ENCODE measurements around the gene RGMA.

RGMA gene

GRCh38 chr15:93074599-93074998 is 14.4 kb downstream of the RGMA start:
- Histone ChIP-seq H3K27ac (ENCODE audit: low read depth, low read length) (no peak overlapping the region), H3K9ac (ENCODE audit: low read depth, low read length) (no peak overlapping the region), H3K27me3 (ENCODE audit: insufficient read depth, low read length) (peaks cover 11% of the 10 kb centered on the region; the same call in 1 of the 2 replicates), H3K4me1 (ENCODE audit: insufficient read depth, low read length) (peaks cover 26% of the 10 kb centered on the region), H3K9me3 (ENCODE audit: insufficient read depth, low read depth, low read length) (no peaks in the 10 kb centered on the region), H3K36me3 (ENCODE audit: insufficient read depth, low read length) (0 out of 2 replicates have a peak, but pooled peaks cover 3% of the 10 kb centered on the region), H3K4me3 (ENCODE audit: low read length) (no peak overlapping the region)
- 91% methylated on average over 13 of the region's 13 CpGs for WGBS

GRCh38 chr15:93073465-93073952 is 15.5 kb downstream of the RGMA start:
- WGBS, result 41% methylated on average over 30 of the region's 30 CpGs
- Histone ChIP-seq H3K4me1 (ENCODE audit: insufficient read depth, low read length) (peaks cover 24% of the 10 kb centered on the region), H3K27me3 (ENCODE audit: insufficient read depth, low read length) (peaks cover 11% of the 10 kb centered on the region; the same call in 1 of the 2 replicates), H3K4me3 (ENCODE audit: low read length) (peak overlapping the region; percentile 94), H3K36me3 (ENCODE audit: insufficient read depth, low read length) (0 out of 2 replicates have a peak, but pooled peaks cover 3% of the 10 kb centered on the region), H3K9me3 (ENCODE audit: insufficient read depth, low read depth, low read length) (no peaks in the 10 kb centered on the region), H3K9ac (ENCODE audit: low read depth, low read length) (peak overlapping the region; percentile 55), H3K27ac (ENCODE audit: low read depth, low read length) (peak overlapping the region; percentile 38; the same call in 1 of the 2 replicates)

DNA sequence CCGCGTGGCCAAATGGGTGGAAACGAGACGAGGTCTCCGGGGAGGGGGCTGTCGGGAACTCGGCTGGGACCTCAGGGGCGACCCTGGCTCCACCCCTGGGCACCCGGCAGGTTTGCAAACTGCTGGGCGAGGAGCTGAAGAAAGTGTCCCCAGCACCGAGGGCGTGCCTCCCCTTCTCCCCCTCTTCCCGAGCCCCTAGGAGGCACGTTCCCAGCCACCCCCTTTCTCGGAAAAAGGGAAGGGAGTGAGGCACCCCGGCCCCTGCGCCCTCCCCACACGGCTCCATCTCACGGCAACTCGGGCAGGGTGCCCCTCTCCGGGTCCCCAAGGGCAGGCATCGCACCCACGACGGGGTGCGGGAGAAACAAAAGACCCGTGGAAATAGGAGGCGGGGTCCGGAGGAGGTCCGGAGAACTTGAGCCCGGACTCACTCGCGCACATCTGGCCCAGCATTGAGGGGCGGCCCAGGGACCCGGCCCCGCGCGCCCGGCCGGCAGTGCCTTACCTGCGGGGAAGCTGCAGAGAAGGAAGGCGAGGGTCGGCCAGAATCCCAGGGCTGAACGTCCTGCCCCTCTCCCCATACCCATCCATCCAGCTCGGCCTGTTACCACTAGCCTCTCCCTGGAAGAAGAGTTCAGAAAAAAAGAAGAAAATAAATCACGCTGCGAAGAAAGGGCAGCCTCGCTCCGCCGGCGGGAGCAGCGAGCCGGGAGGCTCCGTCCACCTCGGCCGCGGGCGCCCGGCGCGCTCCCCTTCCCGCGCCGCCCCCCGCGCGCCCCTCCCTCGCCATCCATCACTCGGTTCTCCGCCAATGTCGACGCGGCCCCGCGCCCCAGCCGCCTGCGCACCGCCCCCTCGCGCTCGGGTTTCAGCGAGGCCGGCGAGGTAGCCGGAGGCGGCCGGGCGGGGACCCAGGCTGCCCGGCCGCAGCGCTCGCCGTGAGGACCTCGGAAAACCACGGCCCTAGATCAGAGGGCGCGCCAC is 16.3 kb downstream of the RGMA start:
- peak overlapping the region; percentile 94 for H3K4me3 ChIP-seq (ENCODE audit: low read length)
- H3K27me3 ChIP-seq (ENCODE audit: insufficient read depth, low read length), result peaks cover 11% of the 10 kb centered on the region; the same call in 1 of the 2 replicates
- H3K27ac ChIP-seq (ENCODE audit: low read depth, low read length), result peak overlapping the region; percentile 77
- peaks cover 32% of the 10 kb centered on the region for H3K4me1 ChIP-seq (ENCODE audit: insufficient read depth, low read length)
- H3K36me3 ChIP-seq (ENCODE audit: insufficient read depth, low read length), result 0 out of 2 replicates have a peak, but pooled peaks cover 3% of the 10 kb centered on the region
- under 1% methylated on average over 91 of the region's 96 CpGs for WGBS
- peak overlapping the region; percentile 88 for H3K9ac ChIP-seq (ENCODE audit: low read depth, low read length)
- H3K9me3 ChIP-seq (ENCODE audit: insufficient read depth, low read depth, low read length), result no peaks in the 10 kb centered on the region

GRCh38 chr15:93072011-93072410 is 17.0 kb downstream of the RGMA start:
- H3K27me3 ChIP-seq (ENCODE audit: insufficient read depth, low read length), result peaks cover 11% of the 10 kb centered on the region; the same call in 1 of the 2 replicates
- WGBS, result 0% methylated on average over 7 of the region's 10 CpGs
- peak overlapping the region; percentile 88 for H3K9ac ChIP-seq (ENCODE audit: low read depth, low read length)
- H3K36me3 ChIP-seq (ENCODE audit: insufficient read depth, low read length), result 0 out of 2 replicates have a peak, but pooled peaks cover 3% of the 10 kb centered on the region
- no peaks in the 10 kb centered on the region for H3K9me3 ChIP-seq (ENCODE audit: insufficient read depth, low read depth, low read length)
- H3K4me1 ChIP-seq (ENCODE audit: insufficient read depth, low read length), result peaks cover 34% of the 10 kb centered on the region
- H3K27ac ChIP-seq (ENCODE audit: low read depth, low read length), result peak overlapping the region; percentile 77
- H3K4me3 ChIP-seq (ENCODE audit: low read length), result peak overlapping the region; percentile 94

- Histone ChIP-seq H3K36me3 (ENCODE audit: insufficient read depth, low read length) (0 out of 2 replicates have a peak, but pooled peaks cover 3% of the 10 kb centered on the region), H3K4me1 (ENCODE audit: insufficient read depth, low read length) (peaks cover 34% of the 10 kb centered on the region), H3K27ac (ENCODE audit: low read depth, low read length) (peak overlapping the region; percentile 77), H3K4me3 (ENCODE audit: low read length) (peak overlapping the region; percentile 94), H3K9ac (ENCODE audit: low read depth, low read length) (peak overlapping the region; percentile 88), H3K27me3 (ENCODE audit: insufficient read depth, low read length) (peaks cover 11% of the 10 kb centered on the region; the same call in 1 of the 2 replicates), H3K9me3 (ENCODE audit: insufficient read depth, low read depth, low read length) (no peaks in the 10 kb centered on the region)
- 4% methylated on average over 22 of the region's 22 CpGs for WGBS
Observed at GRCh38 chr15:93071469-93071936, 17.5 kb downstream of the RGMA start.

- no peaks in the 10 kb centered on the region for H3K9me3 ChIP-seq (ENCODE audit: insufficient read depth, low read depth, low read length)
- peaks cover 8% of the 10 kb centered on the region for H3K36me3 ChIP-seq (ENCODE audit: insufficient read depth, low read length)
- H3K4me1 ChIP-seq (ENCODE audit: insufficient read depth, low read length), result peaks cover 33% of the 10 kb centered on the region
- peak overlapping the region; percentile 88; the same call in 1 of the 2 replicates for H3K9ac ChIP-seq (ENCODE audit: low read depth, low read length)
- H3K27me3 ChIP-seq (ENCODE audit: insufficient read depth, low read length), result peaks cover 11% of the 10 kb centered on the region; the same call in 1 of the 2 replicates
- WGBS, result 50% methylated on average over 8 of the region's 10 CpGs
- H3K4me3 ChIP-seq (ENCODE audit: low read length), result peak overlapping the region; percentile 94
- H3K27ac ChIP-seq (ENCODE audit: low read depth, low read length), result peak overlapping the region; percentile 77; the same call in 1 of the 2 replicates
Observed at GRCh38 chr15:93070551-93071296, 18.3 kb downstream of the RGMA start.

GRCh38 chr15:93070132-93070531 is 18.9 kb downstream of the RGMA start:
- peaks cover 30% of the 10 kb centered on the region for H3K4me1 ChIP-seq (ENCODE audit: insufficient read depth, low read length)
- no peak overlapping the region for H3K4me3 ChIP-seq (ENCODE audit: low read length)
- H3K27me3 ChIP-seq (ENCODE audit: insufficient read depth, low read length), result peaks cover 11% of the 10 kb centered on the region; the same call in 1 of the 2 replicates
- H3K36me3 ChIP-seq (ENCODE audit: insufficient read depth, low read length), result peaks cover 13% of the 10 kb centered on the region
- no peak overlapping the region for H3K9ac ChIP-seq (ENCODE audit: low read depth, low read length)
- H3K9me3 ChIP-seq (ENCODE audit: insufficient read depth, low read depth, low read length), result no peaks in the 10 kb centered on the region
- H3K27ac ChIP-seq (ENCODE audit: low read depth, low read length), result no peak overlapping the region
- 68% methylated on average over 10 of the region's 10 CpGs for WGBS

GRCh38 chr15:93068581-93069199 is 20.3 kb downstream of the RGMA start:
- H3K4me1 ChIP-seq (ENCODE audit: insufficient read depth, low read length), result peaks cover 37% of the 10 kb centered on the region
- H3K27me3 ChIP-seq (ENCODE audit: insufficient read depth, low read length), result no peaks in the 10 kb centered on the region; the same call in 1 of the 2 replicates
- H3K4me3 ChIP-seq (ENCODE audit: low read length), result no peak overlapping the region
- no peak overlapping the region for H3K27ac ChIP-seq (ENCODE audit: low read depth, low read length)
- 84% methylated on average over 6 of the region's 6 CpGs for WGBS
- H3K36me3 ChIP-seq (ENCODE audit: insufficient read depth, low read length), result peaks cover 27% of the 10 kb centered on the region
- no peaks in the 10 kb centered on the region for H3K9me3 ChIP-seq (ENCODE audit: insufficient read depth, low read depth, low read length)
- no peak overlapping the region for H3K9ac ChIP-seq (ENCODE audit: low read depth, low read length)

DNA sequence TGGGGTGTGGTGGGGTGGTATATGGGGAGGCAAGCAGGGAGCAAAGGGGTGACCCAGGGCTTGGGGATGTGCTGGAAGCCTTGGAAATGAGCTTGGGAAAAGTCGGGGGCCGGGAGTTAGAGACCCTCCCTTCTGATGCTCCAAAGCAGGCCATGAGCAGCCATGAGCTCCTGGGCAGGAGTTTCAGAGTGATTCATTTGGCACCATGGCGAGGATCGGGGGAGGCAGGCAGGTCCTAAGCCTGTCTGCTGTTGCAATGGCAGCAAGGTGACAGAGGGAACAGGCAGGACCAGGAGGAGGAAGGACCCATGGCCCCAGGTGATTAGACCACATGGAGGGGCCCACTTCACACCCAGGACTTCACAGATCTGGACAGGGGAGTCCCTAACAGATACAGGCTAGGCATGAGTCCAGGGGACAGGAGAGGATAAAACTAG is 21.3 kb downstream of the RGMA start:
- Histone ChIP-seq H3K36me3 (ENCODE audit: insufficient read depth, low read length) (peaks cover 27% of the 10 kb centered on the region), H3K4me3 (ENCODE audit: low read length) (no peak overlapping the region), H3K27ac (ENCODE audit: low read depth, low read length) (no peak overlapping the region), H3K9ac (ENCODE audit: low read depth, low read length) (no peak overlapping the region), H3K27me3 (ENCODE audit: insufficient read depth, low read length) (no peaks in the 10 kb centered on the region), H3K4me1 (ENCODE audit: insufficient read depth, low read length) (peaks cover 48% of the 10 kb centered on the region), H3K9me3 (ENCODE audit: insufficient read depth, low read depth, low read length) (no peaks in the 10 kb centered on the region)
- WGBS, result 88% methylated on average over 4 of the region's 4 CpGs
